ENCODE results near the gene KIF3B.
"Not testable (repeated sequence)": the region's sequence is repeated elsewhere in the genome, so short reads cannot be mapped to it uniquely, and the experiment has no call there.

KIF3B gene

DNA sequence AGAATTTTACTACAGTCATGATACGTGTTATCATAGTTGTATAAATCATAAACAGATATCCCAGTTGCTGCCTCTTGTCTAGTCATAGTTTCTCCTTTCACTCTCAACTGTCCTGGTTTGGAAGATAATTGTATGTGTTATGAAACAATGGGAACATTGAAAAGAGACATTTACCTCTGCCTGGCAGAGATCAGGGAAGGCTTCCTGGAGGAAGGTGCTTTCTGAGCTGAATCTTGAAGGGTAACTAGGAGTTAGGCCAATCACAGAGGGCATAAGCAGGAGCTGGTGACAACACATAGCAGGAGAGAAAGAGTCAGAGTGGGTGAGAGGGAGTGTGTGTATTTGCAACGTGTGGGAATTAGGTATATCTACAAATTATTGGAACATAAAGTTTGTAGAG, 86.0 kb downstream of the KIF3B start:
- peaks cover 14% of the 10 kb centered on the region for H3K4me1 ChIP-seq (ENCODE audit: control insufficient read depth, insufficient read depth, low read length)
- no peaks in the 10 kb centered on the region for H3K36me3 ChIP-seq (ENCODE audit: control insufficient read depth, insufficient read depth, low read length)
- no peak overlapping the region for H3K4me3 ChIP-seq (ENCODE audit: insufficient read depth, low read depth, low read length)
- H3K27ac ChIP-seq (ENCODE audit: insufficient read depth, low read depth, low read length, poor library complexity, severe bottlenecking), result no peak overlapping the region
- H3K9me3 ChIP-seq (ENCODE audit: control insufficient read depth, low read length), result no peaks in the 10 kb centered on the region
- 92 to 94% methylated on average over 1 to 2 of the region's 2 CpGs for WGBS, 2 experiments
- no peaks in the 10 kb centered on the region for H3K27me3 ChIP-seq (ENCODE audit: control insufficient read depth, insufficient read depth, low read length, poor library complexity, severe bottlenecking)

DNA sequence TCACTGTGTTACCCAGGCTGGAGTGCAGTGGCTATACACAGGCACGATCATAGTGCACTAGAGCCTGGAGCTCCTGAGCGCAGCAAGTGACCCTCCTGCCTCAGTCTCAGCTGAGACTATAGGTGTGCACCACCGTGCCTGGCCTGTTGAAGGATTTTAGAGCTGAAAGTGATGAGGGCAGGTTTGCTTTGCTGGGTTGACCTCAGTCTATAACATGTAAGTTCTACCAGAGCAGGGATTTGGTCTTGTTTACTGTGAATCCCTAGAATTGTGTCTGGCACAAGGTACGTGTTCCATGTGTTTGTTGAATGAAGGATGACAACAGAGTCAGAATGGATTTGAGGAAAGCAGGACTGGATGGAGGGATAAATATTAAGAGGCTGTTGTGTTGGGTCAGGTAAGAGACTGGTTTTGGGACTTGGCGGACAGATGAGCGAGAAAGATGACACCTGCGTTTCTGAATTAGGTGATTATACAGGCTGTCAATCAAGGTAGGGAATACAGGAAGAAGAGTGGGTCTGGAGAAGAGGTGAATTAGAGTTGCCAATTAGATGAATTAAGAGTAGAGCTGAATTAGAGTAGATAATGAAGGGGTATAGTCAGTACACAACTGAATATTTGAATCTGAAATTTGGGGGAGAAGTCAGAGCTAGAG, 87.2 kb downstream of the KIF3B start:
- Histone ChIP-seq H3K4me3 (ENCODE audit: insufficient read depth, low read depth, low read length) (no peak overlapping the region), H3K4me1 (ENCODE audit: control insufficient read depth, insufficient read depth, low read length) (peaks cover 20% of the 10 kb centered on the region), H3K27me3 (ENCODE audit: control insufficient read depth, insufficient read depth, low read length, poor library complexity, severe bottlenecking) (no peaks in the 10 kb centered on the region), H3K9me3 (ENCODE audit: control insufficient read depth, low read length) (no peaks in the 10 kb centered on the region), H3K27ac (ENCODE audit: insufficient read depth, low read depth, low read length, poor library complexity, severe bottlenecking) (no peak overlapping the region), H3K36me3 (ENCODE audit: control insufficient read depth, insufficient read depth, low read length) (peaks cover under 1% of the 10 kb centered on the region)
- 92 to 93% methylated on average over 7 of the region's 7 CpGs for WGBS, 2 experiments

DNA sequence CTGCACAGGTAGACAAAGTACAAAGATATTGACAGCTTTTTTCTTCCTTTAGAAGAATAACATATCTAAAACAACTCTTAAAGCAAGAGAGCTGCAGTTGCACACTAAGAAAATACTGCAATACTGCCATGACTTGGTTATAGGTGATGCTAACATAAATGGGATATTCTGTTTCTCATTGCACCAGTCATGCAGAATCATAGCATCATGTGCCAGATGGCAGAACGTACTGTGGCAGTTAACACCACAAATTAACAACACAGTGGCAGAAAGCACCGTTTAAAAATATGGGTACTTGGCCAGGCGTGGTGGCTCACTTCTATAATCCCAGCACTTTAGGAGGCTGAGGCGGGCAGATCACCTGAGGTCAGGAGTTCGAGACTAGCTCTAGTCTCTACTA, 88.1 kb downstream of the KIF3B start:
- Histone ChIP-seq H3K36me3 (ENCODE audit: control insufficient read depth, insufficient read depth, low read length) (peaks cover 7% of the 10 kb centered on the region), H3K9me3 (ENCODE audit: control insufficient read depth, low read length) (no peaks in the 10 kb centered on the region), H3K27ac (ENCODE audit: insufficient read depth, low read depth, low read length, poor library complexity, severe bottlenecking) (no peak overlapping the region), H3K4me3 (ENCODE audit: insufficient read depth, low read depth, low read length) (no peak overlapping the region), H3K27me3 (ENCODE audit: control insufficient read depth, insufficient read depth, low read length, poor library complexity, severe bottlenecking) (no peaks in the 10 kb centered on the region), H3K4me1 (ENCODE audit: control insufficient read depth, insufficient read depth, low read length) (peaks cover 20% of the 10 kb centered on the region)
- 92 to 97% methylated on average over 4 of the region's 5 CpGs for WGBS, 2 experiments

DNA sequence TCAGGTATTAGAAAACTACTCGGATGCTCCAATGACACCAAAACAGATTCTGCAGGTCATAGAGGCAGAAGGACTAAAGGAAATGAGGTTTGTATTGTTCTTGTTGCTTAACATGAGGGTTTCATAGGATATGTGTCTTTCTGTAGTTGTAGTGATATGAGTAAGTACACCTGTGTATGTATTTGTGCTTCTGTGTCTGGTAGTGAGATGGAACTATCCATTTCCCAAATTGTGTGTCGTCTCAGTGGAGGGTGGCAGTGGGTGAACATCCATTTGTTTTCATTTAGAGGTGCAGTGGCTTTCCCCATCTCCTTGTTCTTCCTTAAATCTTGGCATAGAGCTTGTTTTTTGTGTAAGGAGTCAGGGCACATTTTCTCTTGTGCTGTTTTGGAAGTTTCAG, 88.9 kb downstream of the KIF3B start:
- Histone ChIP-seq H3K4me1 (ENCODE audit: control insufficient read depth, insufficient read depth, low read length) (peaks cover 20% of the 10 kb centered on the region), H3K9me3 (ENCODE audit: control insufficient read depth, low read length) (no peaks in the 10 kb centered on the region), H3K4me3 (ENCODE audit: insufficient read depth, low read depth, low read length) (no peak overlapping the region), H3K27me3 (ENCODE audit: control insufficient read depth, insufficient read depth, low read length, poor library complexity, severe bottlenecking) (no peaks in the 10 kb centered on the region), H3K27ac (ENCODE audit: insufficient read depth, low read depth, low read length, poor library complexity, severe bottlenecking) (no peak overlapping the region), H3K36me3 (ENCODE audit: control insufficient read depth, insufficient read depth, low read length) (peaks cover 10% of the 10 kb centered on the region)
- 90 to 98% methylated on average over 2 of the region's 2 CpGs for WGBS, 2 experiments

DNA sequence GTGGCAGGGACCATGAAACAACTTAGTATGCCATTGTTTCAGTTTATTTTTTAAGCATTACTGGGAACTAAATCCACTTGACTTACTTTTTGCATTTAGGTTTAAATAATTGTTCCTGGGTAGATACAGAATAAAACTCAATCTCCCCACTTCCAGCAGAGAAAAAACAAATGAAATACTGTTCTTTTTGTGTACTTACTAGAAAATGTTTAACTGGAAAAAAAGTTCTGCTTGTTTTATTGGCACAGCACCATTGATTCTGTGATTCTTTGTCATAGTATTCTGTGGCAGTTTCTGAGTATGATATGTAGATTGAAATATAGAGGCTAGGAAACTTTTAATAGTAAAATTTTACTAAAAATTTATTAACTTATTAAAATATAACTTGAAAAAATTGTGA, 90.9 kb downstream of the KIF3B start:
- no peak overlapping the region for H3K4me3 ChIP-seq (ENCODE audit: insufficient read depth, low read depth, low read length)
- no peak overlapping the region for H3K27ac ChIP-seq (ENCODE audit: insufficient read depth, low read depth, low read length, poor library complexity, severe bottlenecking)
- peaks cover 14% of the 10 kb centered on the region for H3K36me3 ChIP-seq (ENCODE audit: control insufficient read depth, insufficient read depth, low read length)
- H3K4me1 ChIP-seq (ENCODE audit: control insufficient read depth, insufficient read depth, low read length), result peaks cover 20% of the 10 kb centered on the region
- no peaks in the 10 kb centered on the region for H3K9me3 ChIP-seq (ENCODE audit: control insufficient read depth, low read length)
- no peaks in the 10 kb centered on the region for H3K27me3 ChIP-seq (ENCODE audit: control insufficient read depth, insufficient read depth, low read length, poor library complexity, severe bottlenecking)

DNA sequence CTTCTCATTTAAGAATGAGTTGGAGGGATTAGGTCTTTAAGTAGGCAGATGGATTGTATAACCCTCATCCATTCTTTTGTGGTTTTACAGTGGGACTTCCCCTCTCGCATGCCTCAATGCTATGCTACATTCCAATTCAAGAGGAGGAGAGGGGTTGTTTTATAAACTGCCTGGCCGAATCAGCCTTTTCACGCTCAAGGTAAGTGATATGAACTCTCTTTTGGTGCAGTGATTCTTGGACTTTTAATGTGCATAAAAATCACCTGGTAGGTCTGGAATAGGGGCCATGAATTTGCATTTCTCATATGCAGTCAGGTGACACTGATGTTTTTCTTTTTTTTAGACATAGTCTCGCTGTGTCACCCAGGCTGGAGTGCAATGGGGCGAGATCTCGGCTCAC, 91.5 kb downstream of the KIF3B start:
- Histone ChIP-seq H3K27me3 (ENCODE audit: control insufficient read depth, insufficient read depth, low read length, poor library complexity, severe bottlenecking) (no peaks in the 10 kb centered on the region), H3K4me1 (ENCODE audit: control insufficient read depth, insufficient read depth, low read length) (peaks cover 20% of the 10 kb centered on the region), H3K27ac (ENCODE audit: insufficient read depth, low read depth, low read length, poor library complexity, severe bottlenecking) (no peak overlapping the region), H3K4me3 (ENCODE audit: insufficient read depth, low read depth, low read length) (no peak overlapping the region), H3K9me3 (ENCODE audit: control insufficient read depth, low read length) (no peaks in the 10 kb centered on the region), H3K36me3 (ENCODE audit: control insufficient read depth, insufficient read depth, low read length) (peaks cover 14% of the 10 kb centered on the region)
- WGBS, 2 experiments, result 75 to 79% methylated on average over 5 to 6 of the region's 6 CpGs

DNA sequence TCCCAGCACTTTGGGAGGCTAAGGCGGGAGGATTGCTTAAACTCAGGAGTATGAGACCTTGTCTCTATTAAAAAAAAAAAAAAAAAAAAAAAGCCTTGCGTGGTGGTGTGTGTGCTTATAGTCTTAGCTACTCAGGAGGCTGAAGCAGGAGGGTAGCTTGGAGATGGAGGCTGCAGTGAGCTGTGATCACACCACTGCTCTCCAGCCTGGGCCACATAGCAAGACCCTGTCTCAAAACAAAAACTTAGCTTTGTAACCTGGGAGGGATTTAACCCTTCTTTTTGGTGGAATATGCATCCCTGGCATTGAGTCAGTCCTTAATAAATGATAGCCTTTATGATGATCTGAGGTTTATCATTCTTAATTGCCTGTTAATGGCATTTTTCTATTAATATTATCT, 93.4 kb downstream of the KIF3B start:
- H3K36me3 ChIP-seq (ENCODE audit: control insufficient read depth, insufficient read depth, low read length), result peaks cover 17% of the 10 kb centered on the region
- H3K4me3 ChIP-seq (ENCODE audit: insufficient read depth, low read depth, low read length), result no peak overlapping the region
- peaks cover 20% of the 10 kb centered on the region for H3K4me1 ChIP-seq (ENCODE audit: control insufficient read depth, insufficient read depth, low read length)
- H3K9me3 ChIP-seq (ENCODE audit: control insufficient read depth, low read length), result no peaks in the 10 kb centered on the region
- 96 to 100% methylated on average over 1 to 2 of the region's 2 CpGs for WGBS, 2 experiments
- H3K27me3 ChIP-seq (ENCODE audit: control insufficient read depth, insufficient read depth, low read length, poor library complexity, severe bottlenecking), result no peaks in the 10 kb centered on the region
- H3K27ac ChIP-seq (ENCODE audit: insufficient read depth, low read depth, low read length, poor library complexity, severe bottlenecking), result no peak overlapping the region

DNA sequence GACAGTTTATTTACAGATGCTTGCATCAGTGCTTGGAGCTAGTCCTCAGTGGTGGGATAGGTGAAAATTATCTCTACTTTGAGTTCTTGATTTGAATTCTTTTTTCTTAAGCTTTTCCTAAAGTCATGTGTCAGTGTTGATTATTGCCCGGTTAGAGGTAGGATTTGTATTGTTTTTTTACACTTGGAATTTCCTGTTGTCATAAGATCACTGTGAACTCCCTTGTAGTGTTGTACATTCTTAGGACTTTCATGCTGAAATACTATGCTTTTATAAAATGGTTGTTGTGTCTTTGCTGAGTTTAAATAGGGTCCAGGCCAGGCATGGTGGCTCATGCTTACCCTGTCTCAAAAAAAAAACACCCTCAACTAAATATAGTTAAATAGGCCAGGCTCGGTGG, 101.0 kb downstream of the KIF3B start:
- Histone ChIP-seq H3K4me1 (ENCODE audit: control insufficient read depth, insufficient read depth, low read length) (no peaks in the 10 kb centered on the region), H3K27ac (ENCODE audit: insufficient read depth, low read depth, low read length, poor library complexity, severe bottlenecking) (no peak overlapping the region), H3K27me3 (ENCODE audit: control insufficient read depth, insufficient read depth, low read length, poor library complexity, severe bottlenecking) (no peaks in the 10 kb centered on the region), H3K4me3 (ENCODE audit: insufficient read depth, low read depth, low read length) (no peak overlapping the region), H3K36me3 (ENCODE audit: control insufficient read depth, insufficient read depth, low read length) (peaks cover 3% of the 10 kb centered on the region), H3K9me3 (ENCODE audit: control insufficient read depth, low read length) (no peaks in the 10 kb centered on the region)
- WGBS, 2 experiments, result 86 to 94% methylated on average over 2 of the region's 2 CpGs

DNA sequence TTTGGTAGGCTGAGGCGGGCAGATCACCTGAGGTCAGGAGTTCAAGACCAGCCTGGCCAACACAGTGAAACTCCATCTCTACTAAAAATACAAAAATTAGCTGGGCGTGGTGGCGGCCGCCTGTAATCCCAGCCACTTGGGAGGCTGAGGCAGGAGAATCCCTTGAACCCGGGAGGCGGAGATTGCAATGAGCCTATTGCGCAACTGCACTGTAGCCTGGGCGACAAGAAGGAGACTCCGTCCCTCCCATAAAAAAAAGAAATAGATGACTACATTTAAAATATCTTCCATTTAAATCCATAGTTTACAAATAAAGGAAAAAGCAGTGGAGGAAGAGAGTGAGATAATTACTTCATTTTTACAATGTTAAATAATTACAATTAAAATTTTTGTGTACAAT, 102.6 kb downstream of the KIF3B start:
- not testable (repeated sequence) for H3K4me3 ChIP-seq (ENCODE audit: insufficient read depth, low read depth, low read length); H3K9me3 ChIP-seq (ENCODE audit: control insufficient read depth, low read length); H3K36me3 ChIP-seq (ENCODE audit: control insufficient read depth, insufficient read depth, low read length); H3K4me1 ChIP-seq (ENCODE audit: control insufficient read depth, insufficient read depth, low read length); H3K27me3 ChIP-seq (ENCODE audit: control insufficient read depth, insufficient read depth, low read length, poor library complexity, severe bottlenecking); H3K27ac ChIP-seq (ENCODE audit: insufficient read depth, low read depth, low read length, poor library complexity, severe bottlenecking)
- 84% methylated on average over 8 to 9 of the region's 9 CpGs for WGBS, 2 experiments

DNA sequence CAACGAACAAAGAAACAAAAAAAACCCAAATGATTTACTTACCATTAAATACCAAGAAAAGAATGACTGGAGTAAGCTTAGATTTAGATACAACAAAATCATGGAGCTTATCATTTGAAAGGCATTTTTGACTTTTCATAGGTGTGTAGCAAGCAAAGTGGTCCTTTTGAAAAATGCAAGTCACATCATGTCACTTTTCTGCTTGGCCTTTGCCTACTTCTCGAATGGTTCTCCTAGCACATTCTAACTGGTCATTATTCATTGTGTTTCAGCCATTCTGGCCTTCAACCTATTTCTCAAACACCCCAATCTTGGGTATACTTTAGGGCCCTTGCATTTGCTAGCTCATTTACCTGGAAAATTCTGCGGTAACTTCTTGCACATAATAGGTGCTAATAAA, 103.3 kb downstream of the KIF3B start:
- Histone ChIP-seq H3K4me1 (ENCODE audit: control insufficient read depth, insufficient read depth, low read length) (no peaks in the 10 kb centered on the region), H3K27ac (ENCODE audit: insufficient read depth, low read depth, low read length, poor library complexity, severe bottlenecking) (no peak overlapping the region), H3K9me3 (ENCODE audit: control insufficient read depth, low read length) (no peaks in the 10 kb centered on the region), H3K27me3 (ENCODE audit: control insufficient read depth, insufficient read depth, low read length, poor library complexity, severe bottlenecking) (no peaks in the 10 kb centered on the region), H3K36me3 (ENCODE audit: control insufficient read depth, insufficient read depth, low read length) (no peaks in the 10 kb centered on the region), H3K4me3 (ENCODE audit: insufficient read depth, low read depth, low read length) (no peak overlapping the region)
- 94 to 98% methylated on average over 3 of the region's 3 CpGs for WGBS, 2 experiments

Data from ectodermal cell (in vitro differentiated cells).